Naive thymus-derived CD4-positive, alpha-beta T cell (primary cell): ENCODE results near the gene EEF1B2. TPM values are rescaled to one million over a fixed set of nuclear protein-coding genes. Genes with fewer than 3 reads are reported as not detected.
"Not testable (repeated sequence)": the region's sequence is repeated elsewhere in the genome, so short reads cannot be mapped to it uniquely, and the experiment has no call there.

Source experiments
- ATAC-seq: fragments of 150-1000 bp; cut with Tn5 transposase; 2 replicates; pipeline ENCODE4 v1.10.0; 2021; ENCODE audit warnings: mild to moderate bottlenecking, moderate library complexity
- CTCF ChIA-PET: fragments of 350-600 bp; sonication (Branson Sonifier 250); formaldehyde crosslinking; loops from one replicate; lab custom pipeline; 2021; ENCODE audit warnings: antibody characterized with exemption; lab: Charles Lee
- POLR2A ChIA-PET: fragments of 350-600 bp; sonication (Branson Sonifier 250); formaldehyde crosslinking; loops from one replicate; lab custom pipeline; 2021; ENCODE audit warnings: antibody characterized with exemption, inconsistent platforms; lab: Charles Lee
- DNase-seq, 9 donors: peaks; one replicate each; pipeline versions ENCODE4 v3.0.0 to v3.0.0-alpha.2; 2020 to 2022; ENCODE audit warnings: mixed read lengths in 1 of 9
- H3K27ac ChIP-seq: one replicate; pipeline ENCODE4 v1.7.0; 2013; ENCODE audit warnings: mild to moderate bottlenecking, low read depth, low read length, moderate library complexity
- H3K27me3 ChIP-seq, 2 donors: one replicate each; pipeline ENCODE4 v1.7.0; 2013; ENCODE audit warnings: low read length in 2 of 2, mild to moderate bottlenecking in 2 of 2, moderate library complexity in 2 of 2; ENCODE audit not compliant: control insufficient read depth in 2 of 2, insufficient read depth in 2 of 2
- H3K36me3 ChIP-seq, 3 experiments: 1 replicate in 2 of 3; 2 replicates in 1 of 3; pipeline ENCODE4 v1.7.0; 2013; ENCODE audit warnings: low read length in 3 of 3, mild to moderate bottlenecking in 3 of 3, moderate library complexity in 1 of 3; ENCODE audit not compliant: insufficient read depth in 3 of 3, control insufficient read depth in 2 of 3
- H3K4me1 ChIP-seq, 2 donors: one replicate each; pipeline ENCODE4 v1.7.0; 2013; ENCODE audit warnings: low read length in 2 of 2, mild to moderate bottlenecking in 2 of 2, moderate library complexity in 1 of 2; ENCODE audit not compliant: control insufficient read depth in 2 of 2, insufficient read depth in 2 of 2
- H3K4me3 ChIP-seq: 2 replicates; pipeline ENCODE4 v1.7.0; 2013; ENCODE audit warnings: mild to moderate bottlenecking, low read length
- H3K9me3 ChIP-seq, 3 experiments: 1 replicate in 2 of 3; 2 replicates in 1 of 3; pipeline ENCODE4 v1.7.0; 2013; ENCODE audit warnings: low read length in 3 of 3; ENCODE audit not compliant: control insufficient read depth in 2 of 3
- H3K27ac Mint-ChIP-seq, 9 donors: one replicate each; pipeline ENCODE4 v1.8.0; 2020 to 2022; ENCODE audit warnings: mixed read lengths in 9 of 9, mild to moderate bottlenecking in 8 of 9, moderate library complexity in 5 of 9, inconsistent platforms in 2 of 9
- H3K27me3 Mint-ChIP-seq, 5 donors: one replicate each; pipeline ENCODE4 v1.8.0; 2021 to 2022; ENCODE audit warnings: mixed read lengths in 5 of 5, mild to moderate bottlenecking in 1 of 5
- H3K36me3 Mint-ChIP-seq, 5 donors: one replicate each; pipeline ENCODE4 v1.8.0; 2020 to 2022; ENCODE audit warnings: mixed read lengths in 5 of 5, mild to moderate bottlenecking in 3 of 5, inconsistent platforms in 1 of 5
- H3K4me1 Mint-ChIP-seq, 7 donors: one replicate each; pipeline ENCODE4 v1.8.0; 2020 to 2022; ENCODE audit warnings: mixed read lengths in 7 of 7, mild to moderate bottlenecking in 3 of 7, inconsistent platforms in 1 of 7
- H3K4me3 Mint-ChIP-seq, 10 donors: one replicate each; pipeline ENCODE4 v1.8.0; 2020 to 2022; ENCODE audit warnings: mild to moderate bottlenecking in 10 of 10, mixed read lengths in 10 of 10, moderate library complexity in 6 of 10, inconsistent platforms in 2 of 10
- H3K9me3 Mint-ChIP-seq, 11 donors: one replicate each; pipeline ENCODE4 v1.8.0; 2020 to 2022; ENCODE audit warnings: mixed read lengths in 11 of 11, mild to moderate bottlenecking in 4 of 11, inconsistent platforms in 1 of 11, moderate library complexity in 1 of 11
- intact Hi-C, 2 donors: fragments of 100-400 bp; cut with micrococcal nuclease; formaldehyde crosslinking; loops; one replicate each; pipeline ENCODE4 v1.15.1; 2023
- polyA plus RNA-seq, 2 donors: library from polyadenylated mRNA; unstranded; fragments of 300-500 nt; fragmentation: Illumina TruSeq; gene quantifications; one replicate each; pipeline ENCODE4 v1.2.3, GENCODE V29; 2021
- total RNA-seq, 6 experiments: library from RNA in 5 of 6; stranded (reverse) in 5 of 6; gene quantifications; 1 replicate in 5 of 6; 2 replicates in 1 of 6; pipeline ENCODE4 v1.2.3 and lab custom pipeline; 2021 to 2026

EEF1B2 gene
- total and polyA plus RNA-seq, 7 experiments from 2014 or later, result 542 to 1,474 (median 1,164) TPM

GRCh38 chr2:206150631-206151030, 9.1 kb upstream of the EEF1B2 start:
- DNase-seq (no peak), ATAC-seq (no peak)
- Histone ChIP-seq H3K36me3 (peaks cover 0 to 49% (median 32%) of the 10 kb centered on the region in 3 experiments), H3K27me3 (no peaks in the 10 kb centered on the region), H3K27ac (no peak overlapping the region), H3K4me3 (no peak overlapping the region), H3K4me1 (no peaks in the 10 kb centered on the region), H3K9me3 (no peaks in the 10 kb centered on the region)
- H3K4me1 Mint-ChIP-seq, result peaks cover 15 to 28% (median 18%) of the 10 kb centered on the region in 7 donors
- intact Hi-C loops, result no loop called here
- H3K27me3 Mint-ChIP-seq, result no peaks in the 10 kb centered on the region
- no peak overlapping the region for H3K4me3 Mint-ChIP-seq
- ChIA-PET CTCF (interaction anchor here (0.5 kb wide), 1 partner anchor 138 kb away, joined by 3 read pairs; no protein-coding TSS in a partner anchor), POLR2A (interaction anchor here (0.6 to 1.0 kb wide), 2 partner anchors 9 to 120 kb away, joined by 3 read pairs; partner anchors contain the start of genes EEF1B2 and NDUFS1)
- H3K9me3 Mint-ChIP-seq, result no peaks in the 10 kb centered on the region
- peak overlapping the region in 4 of 9 donors; percentile 8 to 80 (median 62) for H3K27ac Mint-ChIP-seq
- peaks cover 0 to 35% (median 21%) of the 10 kb centered on the region in 5 donors for H3K36me3 Mint-ChIP-seq

DNA sequence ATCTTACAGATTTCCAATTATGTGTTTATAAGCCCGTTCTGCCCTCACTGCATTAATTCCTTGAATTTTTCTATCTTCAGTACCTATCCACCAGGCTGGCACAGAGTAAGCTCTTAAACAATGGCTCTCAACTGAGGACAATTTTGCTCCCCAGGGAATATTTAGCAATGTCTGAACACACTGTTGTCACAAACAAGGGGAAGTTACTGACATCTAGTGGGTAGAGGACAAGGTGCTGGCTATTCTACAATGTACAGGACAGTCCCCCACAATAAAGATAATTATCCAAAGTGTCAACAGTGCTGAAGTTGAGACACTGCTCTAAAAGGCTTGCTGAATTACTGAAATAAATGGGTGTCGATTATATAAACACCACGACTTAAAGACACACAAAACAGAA, 5.5 kb upstream of the EEF1B2 start:
- H3K36me3 Mint-ChIP-seq, result peaks cover 0 to 20% (median 17%) of the 10 kb centered on the region in 5 donors
- intact Hi-C loops, result no loop called here
- peaks cover 4 to 5% of the 10 kb centered on the region in 2 donors for H3K4me1 ChIP-seq
- H3K4me3 ChIP-seq, result no peak overlapping the region
- peaks cover 0 to 28% (median 6%) of the 10 kb centered on the region in 3 experiments for H3K36me3 ChIP-seq
- peak overlapping the region in 1 of 10 donors; percentile 8 for H3K4me3 Mint-ChIP-seq
- CTCF ChIA-PET, result interaction anchor here (0.6 kb wide), 1 partner anchor 166 kb away, joined by 3 read pairs; no protein-coding TSS in a partner anchor
- H3K27ac ChIP-seq, result no peak overlapping the region
- H3K27ac Mint-ChIP-seq, result peak overlapping the region in 1 of 9 donors; percentile 8
- H3K27me3 Mint-ChIP-seq, result no peaks in the 10 kb centered on the region
- POLR2A ChIA-PET, result no interaction called here
- DNase-seq, result no peak
- H3K9me3 ChIP-seq, result no peaks in the 10 kb centered on the region
- H3K27me3 ChIP-seq, result no peaks in the 10 kb centered on the region
- H3K9me3 Mint-ChIP-seq, result peaks cover 0 to 1% (median 0%) of the 10 kb centered on the region in 11 donors
- H3K4me1 Mint-ChIP-seq, result peaks cover 28 to 57% (median 38%) of the 10 kb centered on the region in 7 donors
- ATAC-seq, result no peak

- intact Hi-C loops, result loop anchor here (5.0 kb wide), 3 partner anchors 155 to 1870 kb away; partner anchors contain the start of gene PLEKHM3 (in 1 of the 2)
- peaks cover 3 to 26% (median 7%) of the 10 kb centered on the region in 5 donors for H3K36me3 Mint-ChIP-seq
- H3K27me3 ChIP-seq, H3K9me3 ChIP-seq, H3K27ac Mint-ChIP-seq, POLR2A ChIA-PET, ATAC-seq, H3K4me3 ChIP-seq, H3K27ac ChIP-seq, H3K27me3 Mint-ChIP-seq, H3K9me3 Mint-ChIP-seq, DNase-seq, CTCF ChIA-PET: not testable (repeated sequence)
- Histone ChIP-seq H3K4me1 (peaks cover 19 to 23% of the 10 kb centered on the region in 2 donors), H3K36me3 (peaks cover 0 to 22% (median 3%) of the 10 kb centered on the region in 3 experiments)
- peaks cover 24 to 70% (median 53%) of the 10 kb centered on the region in 7 donors for H3K4me1 Mint-ChIP-seq
- H3K4me3 Mint-ChIP-seq, result peak overlapping the region; percentile 25 to 100 (median 98)
Measured at GRCh38 chr2:206157014-206157413, 2.7 kb upstream of the EEF1B2 start.

DNA sequence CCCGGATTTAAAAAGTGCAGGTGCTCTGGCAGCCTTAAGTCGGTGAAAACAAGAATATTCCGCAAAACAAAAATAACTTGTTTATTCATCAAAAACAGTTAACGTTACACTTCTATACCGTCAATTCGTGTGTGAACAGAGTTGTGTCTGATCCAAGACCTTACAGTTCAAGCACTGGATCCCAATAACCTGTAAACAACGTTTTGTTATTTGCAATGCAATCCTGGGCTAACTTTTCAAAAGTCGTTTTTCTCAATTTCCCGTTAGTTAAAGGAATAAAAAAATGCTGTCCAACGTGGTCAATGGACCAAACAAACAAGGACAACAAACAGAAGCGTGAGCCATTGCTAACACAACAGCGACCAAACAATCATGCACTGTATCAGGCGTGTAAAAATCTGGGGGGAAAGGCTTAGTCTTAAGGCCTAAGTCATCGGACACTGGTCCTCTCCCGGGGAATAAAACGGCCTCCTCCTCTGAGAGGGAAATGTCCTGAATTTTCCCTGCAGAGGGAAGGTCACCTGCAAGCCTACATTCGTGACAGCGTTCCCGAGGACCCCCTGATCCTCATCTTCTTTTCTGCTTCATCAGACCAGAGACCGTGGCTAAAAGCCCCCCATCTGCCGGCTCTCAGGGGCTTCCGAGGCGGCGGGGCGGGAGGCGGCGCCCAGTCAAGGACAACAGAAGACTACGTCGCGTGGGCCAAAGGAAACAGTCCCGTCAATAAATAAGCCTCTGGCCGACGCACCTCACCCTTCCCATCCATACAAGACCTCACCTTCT, 941 bp upstream of the EEF1B2 start:
- H3K36me3 Mint-ChIP-seq, result peaks cover 9 to 40% (median 14%) of the 10 kb centered on the region in 5 donors
- CTCF ChIA-PET, result no interaction called here
- peak overlapping the region; percentile 95 to 100 (median 98) for H3K4me3 Mint-ChIP-seq

DNA sequence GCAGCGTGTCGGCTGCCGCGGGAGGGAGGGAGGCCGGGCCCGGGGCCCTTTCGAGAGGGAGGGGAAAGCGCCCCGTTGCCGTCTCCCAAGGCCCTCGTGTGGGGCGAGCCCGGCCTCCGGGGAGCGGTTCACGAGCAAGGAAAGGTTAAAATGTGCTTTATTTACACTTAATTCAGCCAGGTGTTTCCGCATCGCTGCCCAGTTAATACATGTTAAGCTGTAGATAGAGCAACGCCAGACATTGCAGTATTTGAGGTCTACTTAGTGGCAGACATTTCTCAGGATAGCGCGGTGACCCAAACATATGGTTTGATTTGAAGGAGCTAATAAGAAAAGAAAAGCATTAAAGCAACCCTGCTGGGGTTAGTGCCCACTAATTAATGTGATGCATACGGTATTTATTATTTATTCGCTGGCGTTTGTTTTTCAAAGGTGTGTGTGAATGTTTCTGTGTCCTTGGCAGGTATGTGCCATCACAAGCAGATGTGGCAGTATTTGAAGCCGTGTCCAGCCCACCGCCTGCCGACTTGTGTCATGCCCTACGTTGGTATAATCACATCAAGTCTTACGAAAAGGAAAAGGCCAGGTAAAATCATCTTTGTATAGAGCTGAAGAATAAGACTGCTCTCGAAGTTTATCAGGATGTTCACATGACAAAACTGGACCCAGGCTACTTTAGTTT, 571 bp downstream of the EEF1B2 start:
- H3K4me3 Mint-ChIP-seq, result peak overlapping the region; percentile 95 to 100 (median 98)
- H3K36me3 Mint-ChIP-seq, result peaks cover 12 to 40% (median 18%) of the 10 kb centered on the region in 5 donors
- intact Hi-C loops, result loop anchor here in 1 of 2 donors (2.0 to 5.0 kb wide), 2 partner anchors 279 to 397 kb away; no protein-coding TSS in a partner anchor
- POLR2A ChIA-PET, result interaction anchor here (0.6 to 3.6 kb wide), 8 partner anchors 36 to 1551 kb away, joined by 3 to 16 read pairs (median 4); partner anchors contain the start of genes CCNYL1, CREB1, INO80D and KLF7
- Histone ChIP-seq H3K27ac (peak overlapping the region; percentile 96), H3K9me3 (no peaks in the 10 kb centered on the region), H3K4me3 (peak overlapping the region; percentile 95), H3K36me3 (peaks cover 6 to 37% (median 12%) of the 10 kb centered on the region in 3 experiments), H3K27me3 (no peaks in the 10 kb centered on the region), H3K4me1 (peaks cover 19 to 29% of the 10 kb centered on the region in 2 donors)
- no peaks in the 10 kb centered on the region for H3K27me3 Mint-ChIP-seq
- H3K9me3 Mint-ChIP-seq, result peaks cover 0 to 1% (median 0%) of the 10 kb centered on the region in 11 donors
- CTCF ChIA-PET, result interaction anchor here (1.0 kb wide), 1 partner anchor 74 kb away, joined by 3 read pairs; the partner anchor contains the start of gene INO80D
- H3K27ac Mint-ChIP-seq, result peak overlapping the region; percentile 97 to 99 (median 99)
- H3K4me1 Mint-ChIP-seq, result peaks cover 36 to 77% (median 62%) of the 10 kb centered on the region in 7 donors
- ATAC-seq (peak; percentile 64), DNase-seq (no peak)

More for the DNA sequence above, 941 bp upstream of the EEF1B2 start:
- Histone ChIP-seq H3K4me3 (peak overlapping the region; percentile 95), H3K4me1 (peaks cover 19 to 29% of the 10 kb centered on the region in 2 donors), H3K9me3 (no peaks in the 10 kb centered on the region), H3K36me3 (peaks cover 6 to 37% (median 12%) of the 10 kb centered on the region in 3 experiments), H3K27me3 (no peaks in the 10 kb centered on the region), H3K27ac (peak overlapping the region; percentile 96)
- Mint-ChIP-seq H3K9me3 (peaks cover 0 to 1% (median 0%) of the 10 kb centered on the region in 11 donors), H3K27ac (peak overlapping the region; percentile 97 to 99 (median 99)), H3K27me3 (no peaks in the 10 kb centered on the region), H3K4me1 (peaks cover 36 to 81% (median 68%) of the 10 kb centered on the region in 7 donors)
- ATAC-seq (no peak), DNase-seq (no peak)
- POLR2A ChIA-PET, result interaction anchor here (1.0 to 3.6 kb wide), 7 partner anchors 8 to 1553 kb away, joined by 3 to 16 read pairs (median 4); partner anchors contain the start of genes CCNYL1, INO80D and KLF7
- intact Hi-C loops, result loop anchor here (1.0 to 5.0 kb wide), 10 partner anchors 72 to 1869 kb away; partner anchors contain the start of genes FASTKD2 (in 2 of the 2), INO80D (in 2 of the 2), MDH1B (in 2 of the 2) and CCNYL1 (in 1 of the 2)
